Endothelial cell (in vitro differentiated cells): ENCODE measurements around the gene CEP83. TPM values are rescaled to one million over a fixed set of nuclear protein-coding genes. Genes with fewer than 3 reads are reported as not detected.

Source experiments
- DNase-seq: peaks from one replicate; pipeline ENCODE4 v3.0.0; 2021; ENCODE audit warnings: low spot score
- H3K27ac Mint-ChIP-seq: one replicate; pipeline ENCODE4 v1.8.0; 2021; ENCODE audit warnings: mixed read lengths, inconsistent platforms; ENCODE audit not compliant: unreplicated experiment
- H3K27me3 Mint-ChIP-seq: one replicate; pipeline ENCODE4 v1.8.0; 2021; ENCODE audit warnings: mild to moderate bottlenecking, moderate library complexity, mixed read lengths, inconsistent platforms; ENCODE audit not compliant: unreplicated experiment
- H3K36me3 Mint-ChIP-seq: one replicate; pipeline ENCODE4 v1.8.0; 2021; ENCODE audit warnings: mild to moderate bottlenecking, low read depth, mixed read lengths, inconsistent platforms; ENCODE audit not compliant: unreplicated experiment
- H3K4me1 Mint-ChIP-seq: one replicate; pipeline ENCODE4 v1.8.0; 2021; ENCODE audit warnings: mild to moderate bottlenecking, mixed read lengths, inconsistent platforms; ENCODE audit not compliant: unreplicated experiment
- H3K4me3 Mint-ChIP-seq: one replicate; pipeline ENCODE4 v1.8.0; 2021; ENCODE audit warnings: mild to moderate bottlenecking, mixed read lengths, inconsistent platforms; ENCODE audit not compliant: unreplicated experiment
- H3K9me3 Mint-ChIP-seq: one replicate; pipeline ENCODE4 v1.8.0; 2021; ENCODE audit warnings: mixed read lengths, inconsistent platforms; ENCODE audit not compliant: unreplicated experiment
- total RNA-seq: library from RNA; stranded (reverse); fragmentation: NEBNext Ultra II Directional; extraction: Animal tissue kit (Norgen Biotek cat#: 25700); gene quantifications from one replicate; pipeline ENCODE4 v1.2.1, GENCODE V29; 2021; ENCODE audit not compliant: unreplicated experiment
- TF ChIP-seq, protein P1 (sequence below): fragments of 200-600 bp; sonication (generic); IDR thresholded peaks from one replicate; pipeline ENCODE4 v1.5.0; 2021; ENCODE audit warnings: antibody characterized with exemption; ENCODE audit not compliant: unreplicated experiment

Gene CEP83
- total RNA-seq, 1 donor from 2014 or later, result 18.6 TPM

DNA sequence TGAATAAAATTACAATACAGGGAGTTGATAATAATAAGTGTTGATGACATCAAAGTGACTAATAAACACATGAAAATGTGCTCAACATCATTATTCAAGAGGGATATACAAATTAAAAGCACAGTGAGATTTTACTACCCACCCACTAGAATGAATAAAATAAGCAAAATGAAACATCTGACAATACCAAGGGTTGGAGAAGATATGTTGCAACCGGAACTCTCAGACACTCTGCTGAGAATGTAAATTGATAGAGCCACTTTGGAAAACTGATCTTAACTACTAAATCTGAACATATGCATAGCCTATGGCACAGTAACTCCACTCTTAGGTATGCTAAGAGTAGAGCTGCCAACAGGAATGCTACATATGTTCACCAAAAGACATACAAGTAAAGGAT is 44.0 kb upstream of the CEP83 start:
- TF ChIP-seq, protein P1, sequence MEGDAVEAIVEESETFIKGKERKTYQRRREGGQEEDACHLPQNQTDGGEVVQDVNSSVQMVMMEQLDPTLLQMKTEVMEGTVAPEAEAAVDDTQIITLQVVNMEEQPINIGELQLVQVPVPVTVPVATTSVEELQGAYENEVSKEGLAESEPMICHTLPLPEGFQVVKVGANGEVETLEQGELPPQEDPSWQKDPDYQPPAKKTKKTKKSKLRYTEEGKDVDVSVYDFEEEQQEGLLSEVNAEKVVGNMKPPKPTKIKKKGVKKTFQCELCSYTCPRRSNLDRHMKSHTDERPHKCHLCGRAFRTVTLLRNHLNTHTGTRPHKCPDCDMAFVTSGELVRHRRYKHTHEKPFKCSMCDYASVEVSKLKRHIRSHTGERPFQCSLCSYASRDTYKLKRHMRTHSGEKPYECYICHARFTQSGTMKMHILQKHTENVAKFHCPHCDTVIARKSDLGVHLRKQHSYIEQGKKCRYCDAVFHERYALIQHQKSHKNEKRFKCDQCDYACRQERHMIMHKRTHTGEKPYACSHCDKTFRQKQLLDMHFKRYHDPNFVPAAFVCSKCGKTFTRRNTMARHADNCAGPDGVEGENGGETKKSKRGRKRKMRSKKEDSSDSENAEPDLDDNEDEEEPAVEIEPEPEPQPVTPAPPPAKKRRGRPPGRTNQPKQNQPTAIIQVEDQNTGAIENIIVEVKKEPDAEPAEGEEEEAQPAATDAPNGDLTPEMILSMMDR, result no peak
- no peak overlapping the region for H3K27ac Mint-ChIP-seq
- H3K4me1 Mint-ChIP-seq, result no peaks in the 10 kb centered on the region
- no peaks in the 10 kb centered on the region for H3K36me3 Mint-ChIP-seq
- H3K9me3 Mint-ChIP-seq, result no peaks in the 10 kb centered on the region
- H3K27me3 Mint-ChIP-seq, result no peaks in the 10 kb centered on the region
- H3K4me3 Mint-ChIP-seq, result no peak overlapping the region
- no peak for DNase-seq

DNA sequence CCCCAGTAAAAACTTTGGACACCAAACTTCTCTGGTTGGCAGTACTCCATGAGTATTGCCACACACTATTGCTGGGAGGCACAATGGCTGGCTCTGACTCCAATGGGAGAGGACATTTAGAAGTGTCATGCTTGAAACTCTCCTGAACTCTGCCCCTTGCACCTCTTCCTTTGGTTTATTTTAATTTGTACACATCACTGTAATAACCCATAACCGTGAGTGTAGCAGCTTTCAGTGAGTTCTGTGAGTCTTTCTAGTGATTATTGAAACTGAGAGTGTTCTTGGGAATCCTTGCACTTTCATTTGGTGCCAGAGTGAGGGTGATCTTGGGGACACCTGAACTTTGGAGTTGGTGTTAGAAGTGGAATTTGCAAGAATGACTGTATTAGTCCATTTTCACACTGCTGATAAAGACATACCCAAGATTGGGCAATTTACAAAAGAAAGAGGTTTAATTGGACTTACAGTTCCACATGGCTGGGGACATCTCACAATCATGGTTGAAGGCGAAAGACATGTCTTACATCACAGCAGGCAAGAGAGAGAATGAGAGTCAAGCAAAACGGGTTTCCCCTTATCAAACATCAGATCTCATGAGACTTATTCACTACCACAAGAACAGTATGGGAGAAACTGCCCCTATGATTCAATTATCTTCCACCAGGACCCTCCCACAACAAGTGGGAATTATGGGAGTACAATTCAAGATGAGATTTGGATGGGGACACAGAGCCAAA is 41.3 kb upstream of the CEP83 start:
- Mint-ChIP-seq H3K4me3 (no peak overlapping the region), H3K9me3 (no peaks in the 10 kb centered on the region), H3K27me3 (no peaks in the 10 kb centered on the region), H3K36me3 (no peaks in the 10 kb centered on the region), H3K4me1 (no peaks in the 10 kb centered on the region), H3K27ac (no peak overlapping the region)
- DNase-seq, result no peak
- TF ChIP-seq, protein P1, result no peak

DNA sequence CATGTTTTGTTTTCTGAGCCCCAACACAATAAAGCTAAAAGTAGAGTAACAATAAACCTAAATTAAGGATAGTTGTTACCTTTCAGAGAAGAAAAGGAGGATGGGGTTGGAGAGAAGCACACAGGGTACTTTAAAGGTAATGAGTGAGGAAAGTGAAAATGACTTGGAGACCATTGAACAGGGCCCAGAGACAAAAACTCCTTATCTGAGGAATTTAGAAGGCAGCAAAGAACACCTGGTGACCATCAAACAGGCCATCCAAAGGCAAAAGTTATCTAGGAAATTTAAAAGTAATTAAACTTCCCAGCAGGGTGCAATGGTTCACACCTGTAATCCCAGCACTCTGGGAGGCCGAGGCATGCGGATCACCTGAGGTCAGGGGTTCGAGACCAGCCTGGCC is 39.0 kb upstream of the CEP83 start:
- H3K4me3 Mint-ChIP-seq, result no peak overlapping the region
- H3K9me3 Mint-ChIP-seq, result no peaks in the 10 kb centered on the region
- TF ChIP-seq, protein P1, result no peak
- H3K36me3 Mint-ChIP-seq, result no peaks in the 10 kb centered on the region
- H3K27ac Mint-ChIP-seq, result no peak overlapping the region
- no peak for DNase-seq
- no peaks in the 10 kb centered on the region for H3K4me1 Mint-ChIP-seq
- no peaks in the 10 kb centered on the region for H3K27me3 Mint-ChIP-seq

DNA sequence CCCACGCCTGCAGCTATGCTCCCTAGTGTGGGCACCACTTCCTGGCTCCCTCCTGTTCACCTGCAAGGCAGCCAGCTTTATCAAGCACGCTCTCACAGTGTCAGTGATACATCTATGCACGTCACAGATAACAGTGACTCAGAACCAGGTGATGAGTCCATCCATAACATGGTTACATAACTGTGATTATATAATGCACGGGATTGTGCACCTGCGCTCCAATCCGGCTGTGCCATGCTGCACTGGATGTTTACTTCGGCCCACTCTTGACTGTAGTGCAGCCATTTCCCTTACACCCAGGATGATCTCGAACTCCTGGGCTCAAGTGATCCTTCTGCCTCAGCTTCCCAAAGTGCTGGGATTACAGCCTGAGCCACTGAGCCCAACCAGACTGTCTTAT is 38.4 kb upstream of the CEP83 start:
- H3K4me1 Mint-ChIP-seq, result no peaks in the 10 kb centered on the region
- TF ChIP-seq, protein P1, result no peak
- H3K36me3 Mint-ChIP-seq, result no peaks in the 10 kb centered on the region
- DNase-seq, result no peak
- no peak overlapping the region for H3K27ac Mint-ChIP-seq
- no peaks in the 10 kb centered on the region for H3K9me3 Mint-ChIP-seq
- no peaks in the 10 kb centered on the region for H3K27me3 Mint-ChIP-seq
- no peak overlapping the region for H3K4me3 Mint-ChIP-seq

DNA sequence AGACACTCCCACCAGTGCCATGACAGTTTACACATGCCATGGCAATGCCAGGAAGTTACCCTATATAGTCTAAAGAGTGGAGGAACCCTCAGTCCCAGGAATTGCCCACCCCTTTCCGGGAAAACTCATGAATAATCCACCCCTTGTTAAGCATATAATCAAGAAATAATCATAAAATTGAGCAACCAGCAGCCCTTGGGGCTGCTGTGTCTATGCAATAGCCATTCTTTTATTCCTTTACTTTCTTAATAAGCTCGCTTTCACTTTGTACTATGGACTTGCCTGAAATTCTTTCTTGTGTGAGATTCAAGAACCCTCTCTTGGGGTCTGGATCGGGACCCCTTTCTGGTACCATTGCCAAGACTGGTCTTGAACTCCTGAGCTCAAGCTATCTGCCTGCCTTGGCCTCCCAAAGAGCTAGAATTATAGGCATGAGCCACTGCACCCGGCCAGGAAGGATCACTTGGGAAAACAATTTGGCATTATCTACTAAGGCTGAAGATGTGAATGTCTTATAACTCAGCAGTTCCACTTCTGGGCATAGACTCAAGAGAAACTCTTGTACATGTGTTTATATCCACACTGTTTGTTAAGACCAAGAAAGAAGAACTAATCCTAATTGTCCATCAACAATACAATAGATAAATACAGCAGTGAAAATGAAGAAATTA is 35.9 kb upstream of the CEP83 start:
- no peaks in the 10 kb centered on the region for H3K27me3 Mint-ChIP-seq
- no peaks in the 10 kb centered on the region for H3K9me3 Mint-ChIP-seq
- TF ChIP-seq, protein P1, result no peak
- no peaks in the 10 kb centered on the region for H3K36me3 Mint-ChIP-seq
- no peak for DNase-seq
- H3K27ac Mint-ChIP-seq, result no peak overlapping the region
- no peak overlapping the region for H3K4me3 Mint-ChIP-seq
- H3K4me1 Mint-ChIP-seq, result peaks cover 11% of the 10 kb centered on the region
